Fibroblast of lung (primary cell): ENCODE measurements around the gene CIB2.

Experiments
- CTCF ChIP-seq, 2 donors: IDR thresholded peaks in 1 of 2; conservative IDR thresholded peaks in 1 of 2; 1 replicate in 1 of 2; 2 replicates in 1 of 2; pipeline ENCODE4 v1.5.1; 2011 to 2012; ENCODE audit warnings: low read length in 2 of 2, control low read depth in 1 of 2, inconsistent platforms in 1 of 2, low read depth in 1 of 2, mild to moderate bottlenecking in 1 of 2
- EZH2 ChIP-seq: IDR thresholded peaks from 2 replicates; pipeline ENCODE4 v1.5.1; 2012; ENCODE audit warnings: low read length, control low read depth, mild to moderate bottlenecking; ENCODE audit errors: missing control alignments

DNA sequence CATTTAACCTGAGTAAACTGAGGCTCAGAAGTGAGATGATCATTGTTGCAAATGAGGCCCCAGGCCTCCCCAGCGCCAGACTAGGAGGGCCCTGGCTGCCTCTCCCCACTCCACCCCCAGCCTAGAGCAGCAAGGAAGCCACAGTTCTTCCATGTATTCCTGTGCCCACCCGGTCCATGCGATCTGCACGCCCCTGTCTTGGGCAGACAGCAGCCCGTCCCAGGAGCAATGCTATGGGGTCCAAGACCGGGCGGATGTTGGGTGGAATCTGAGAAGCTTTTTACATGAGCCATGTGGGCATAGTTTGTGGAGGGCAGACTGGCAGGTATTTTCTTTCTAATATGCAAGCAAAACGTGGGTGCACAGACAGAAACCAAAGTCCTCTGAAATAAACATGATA is 23.8 kb downstream of the CIB2 start:
- TF ChIP-seq CTCF (conservative IDR thresholded peaks at IDR 0.05 in 1 of 2, IDR thresholded peaks at IDR 0.05 in 1 of 2; ENCODE audit: low read depth in 1 of 2, low read length in 2 of 2) (no peak), EZH2 (no peak)
